Thyroid gland (tissue), 4 donors: ENCODE results near the gene CRBN.

Experiments used
- POLR2A ChIP-seq, 2 donors: fragments of 450-650 bp; IDR thresholded peaks; one replicate each; pipeline ENCODE4 v1.6.1; 2017; ENCODE audit warnings: antibody characterized with exemption in 2 of 2, mild to moderate bottlenecking in 2 of 2, moderate library complexity in 1 of 2
- TF ChIP-seq, protein P1 (sequence below), 6 experiments: fragments of 200-600 bp in 3 of 6; fragments of 450-650 bp in 3 of 6; sonication (generic) in 3 of 6; IDR thresholded peaks; one replicate each; pipeline ENCODE4 v1.5.1; 2016 to 2019; ENCODE audit warnings: antibody characterized with exemption in 6 of 6, mild to moderate bottlenecking in 2 of 6, inconsistent platforms in 1 of 6, moderate library complexity in 1 of 6

DNA sequence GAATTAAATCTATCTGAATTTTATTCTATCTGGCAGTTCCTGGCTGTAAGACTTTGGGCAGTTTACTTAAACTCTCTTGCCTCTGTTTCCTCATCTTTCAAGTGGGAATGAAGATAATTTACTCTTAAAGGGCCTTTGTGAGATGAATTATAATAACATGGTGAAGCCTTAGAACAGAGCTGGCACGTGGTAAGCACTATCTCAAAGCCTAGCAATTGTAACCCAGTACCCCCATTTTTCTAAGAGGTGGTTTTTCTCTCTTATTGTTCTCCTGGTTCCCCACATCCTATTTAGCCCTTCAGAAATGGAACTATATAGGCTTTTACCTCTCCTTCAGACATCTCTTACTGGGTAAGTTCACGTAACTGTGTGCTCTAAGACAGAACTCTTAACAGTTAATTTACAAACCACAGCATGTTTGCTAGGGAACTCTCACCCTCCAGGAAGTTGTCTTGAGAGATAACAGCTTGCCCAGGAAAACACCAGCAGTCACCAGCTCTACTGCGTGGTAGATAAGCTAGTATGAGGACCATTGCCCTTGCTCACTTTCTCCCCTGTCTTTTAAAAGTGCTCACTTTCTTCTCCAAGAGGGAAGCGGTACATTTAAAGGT is 12.3 kb upstream of the CRBN start:
- no peak for TF ChIP-seq POLR2A (IDR thresholded peaks at IDR 0.05)
- TF ChIP-seq, protein P1, sequence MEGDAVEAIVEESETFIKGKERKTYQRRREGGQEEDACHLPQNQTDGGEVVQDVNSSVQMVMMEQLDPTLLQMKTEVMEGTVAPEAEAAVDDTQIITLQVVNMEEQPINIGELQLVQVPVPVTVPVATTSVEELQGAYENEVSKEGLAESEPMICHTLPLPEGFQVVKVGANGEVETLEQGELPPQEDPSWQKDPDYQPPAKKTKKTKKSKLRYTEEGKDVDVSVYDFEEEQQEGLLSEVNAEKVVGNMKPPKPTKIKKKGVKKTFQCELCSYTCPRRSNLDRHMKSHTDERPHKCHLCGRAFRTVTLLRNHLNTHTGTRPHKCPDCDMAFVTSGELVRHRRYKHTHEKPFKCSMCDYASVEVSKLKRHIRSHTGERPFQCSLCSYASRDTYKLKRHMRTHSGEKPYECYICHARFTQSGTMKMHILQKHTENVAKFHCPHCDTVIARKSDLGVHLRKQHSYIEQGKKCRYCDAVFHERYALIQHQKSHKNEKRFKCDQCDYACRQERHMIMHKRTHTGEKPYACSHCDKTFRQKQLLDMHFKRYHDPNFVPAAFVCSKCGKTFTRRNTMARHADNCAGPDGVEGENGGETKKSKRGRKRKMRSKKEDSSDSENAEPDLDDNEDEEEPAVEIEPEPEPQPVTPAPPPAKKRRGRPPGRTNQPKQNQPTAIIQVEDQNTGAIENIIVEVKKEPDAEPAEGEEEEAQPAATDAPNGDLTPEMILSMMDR (IDR thresholded peaks at IDR 0.05): no peak
